HG03521 (cell line): Measurements from ENCODE around the gene NKD1.

Experiments
- ATAC-seq: cut with Tn5 transposase; IDR thresholded peaks from one replicate; pipeline ENCODE4 v1.9.1; 2021; ENCODE audit warnings: mild to moderate bottlenecking, moderate library complexity; ENCODE audit not compliant: unreplicated experiment

The NKD1 gene

DNA sequence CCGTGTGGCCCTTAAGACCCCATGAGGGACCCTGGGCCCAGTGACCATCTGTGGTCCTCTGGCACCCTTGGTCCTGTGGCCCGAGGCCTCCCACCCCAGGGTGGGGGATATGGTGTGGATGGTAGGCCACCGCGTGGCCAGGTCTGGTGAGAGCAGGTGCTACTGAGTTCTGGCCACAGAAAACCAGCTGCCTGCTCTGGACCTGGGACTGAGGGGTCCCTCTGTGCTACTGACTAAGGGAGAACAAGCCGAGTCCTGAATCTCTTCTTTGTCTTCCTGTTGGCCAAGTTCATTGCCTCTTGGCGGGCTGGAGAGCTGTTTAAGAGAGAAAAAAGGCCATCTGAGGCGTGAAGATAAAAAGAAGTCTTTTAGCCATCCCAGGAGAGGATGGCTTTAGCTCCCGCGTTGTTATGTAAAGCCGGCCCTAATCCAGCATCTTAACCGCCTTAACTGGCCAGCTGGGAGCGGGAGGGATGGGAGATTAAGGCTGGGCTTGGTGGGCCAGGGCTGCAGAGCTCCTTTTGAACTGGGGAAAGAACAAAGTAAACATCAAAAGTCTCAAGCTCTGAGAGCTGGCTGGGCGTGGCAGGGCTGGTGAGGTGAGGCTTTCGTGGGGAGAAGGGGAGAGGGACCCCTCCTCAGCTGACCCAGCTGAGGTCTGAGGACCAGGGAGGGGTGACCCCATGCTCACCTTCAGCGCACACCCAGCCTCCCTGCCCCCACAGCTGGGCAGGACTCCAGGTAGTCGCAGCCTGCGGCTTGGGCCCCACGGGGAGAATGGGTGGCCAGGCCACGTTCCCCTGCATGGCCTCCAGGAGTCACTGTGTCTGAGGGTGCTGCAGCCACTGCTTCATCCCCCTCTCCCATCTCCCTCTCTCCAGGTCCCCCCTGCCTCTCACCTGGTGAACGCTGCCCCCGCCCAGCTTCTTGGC is 62.4 kb downstream of the NKD1 start:
- no peak for ATAC-seq

GRCh38 chr16:50611332-50611934 is 63.2 kb downstream of the NKD1 start:
- ATAC-seq: no peak

DNA sequence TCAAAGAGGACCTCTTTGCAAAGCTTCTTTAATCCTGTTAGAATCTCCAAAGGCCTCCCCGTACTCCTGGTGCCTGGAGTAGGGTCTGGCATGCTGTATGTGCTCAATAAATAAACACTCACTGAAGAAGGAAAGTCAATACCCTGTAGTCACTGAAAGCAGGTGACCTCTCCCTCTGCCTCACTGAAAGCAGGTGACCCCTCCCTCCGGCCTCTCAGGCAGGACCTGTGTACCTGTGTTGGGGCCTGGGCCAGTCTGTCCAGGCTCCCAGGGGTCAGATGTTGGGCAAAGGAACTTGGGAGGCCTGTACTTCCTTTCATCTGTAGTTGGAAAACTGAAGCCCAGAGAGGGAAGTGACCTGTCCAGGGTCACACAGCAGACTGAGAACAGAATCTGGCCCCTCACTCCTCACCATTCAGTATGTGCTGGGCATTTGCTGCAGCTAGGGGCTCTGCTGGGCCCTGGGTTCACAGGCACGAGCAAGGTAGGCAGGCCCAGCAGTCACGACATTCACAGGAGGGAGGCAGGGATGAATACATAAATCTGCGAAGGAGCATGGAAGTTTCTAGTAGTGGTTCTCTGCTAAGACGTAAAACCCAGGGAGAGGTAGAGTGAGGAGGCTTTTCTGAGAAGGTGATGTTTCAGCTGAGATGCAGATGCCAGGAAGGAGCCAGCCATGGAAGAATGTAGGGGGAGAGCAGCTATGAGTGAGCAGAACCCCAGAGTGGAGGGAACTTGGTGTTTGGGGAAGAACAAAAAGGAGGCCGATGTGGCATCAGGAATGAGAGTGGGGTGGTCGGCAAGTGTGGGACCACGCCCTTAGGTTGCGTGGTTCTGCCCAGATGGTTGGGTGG is 64.0 kb downstream of the NKD1 start:
- no peak for ATAC-seq

- no peak for ATAC-seq
These were observed 64.6 kb downstream of the NKD1 start for GRCh38 chr16:50612849-50613198.

DNA sequence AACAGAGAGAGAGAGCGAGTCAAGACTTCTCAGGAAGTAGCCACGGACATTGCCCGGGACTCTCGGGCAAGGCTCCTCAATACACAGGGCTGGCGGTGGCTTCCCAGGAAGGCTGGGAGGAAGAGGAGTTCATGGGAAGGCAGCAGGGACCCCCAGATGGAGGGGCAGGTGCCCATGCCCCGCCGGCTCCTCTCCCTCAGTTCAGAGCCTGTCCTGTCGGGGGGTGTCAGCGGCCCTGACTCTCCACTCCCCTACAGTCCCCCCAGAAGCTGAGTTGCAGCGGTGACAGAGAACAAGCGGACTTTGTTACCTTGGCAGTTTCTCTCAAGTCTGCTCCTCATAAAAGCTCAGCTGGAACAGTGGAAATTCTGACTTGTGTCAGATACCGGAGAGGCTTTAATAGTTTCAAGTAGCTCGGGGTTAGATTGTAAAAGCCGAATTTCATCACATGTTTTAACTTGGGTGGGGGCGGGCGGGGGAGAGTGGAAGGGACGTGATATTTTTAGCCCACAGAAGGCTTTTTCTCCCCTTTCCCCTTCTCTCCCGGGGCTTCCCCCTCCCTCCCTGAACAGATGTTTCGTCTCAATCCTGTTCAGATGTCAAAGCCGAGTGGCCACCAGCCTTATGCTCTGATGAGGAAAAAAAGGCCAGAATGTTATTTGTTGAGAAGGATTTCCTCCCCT is 65.2 kb downstream of the NKD1 start:
- no peak for ATAC-seq

- no peak for ATAC-seq
These were observed 65.8 kb downstream of the NKD1 start for GRCh38 chr16:50613964-50614474.

- no peak for ATAC-seq
These were observed 66.9 kb downstream of the NKD1 start for GRCh38 chr16:50614955-50615724.

- ATAC-seq: no peak
These were observed 67.7 kb downstream of the NKD1 start for GRCh38 chr16:50615891-50616290.

GRCh38 chr16:50616386-50616785 is 68.2 kb downstream of the NKD1 start:
- ATAC-seq: no peak

- no peak for ATAC-seq
These were observed 68.9 kb downstream of the NKD1 start for GRCh38 chr16:50616883-50617645.

- no peak for ATAC-seq
These were observed 69.5 kb downstream of the NKD1 start for GRCh38 chr16:50617646-50618184.

DNA sequence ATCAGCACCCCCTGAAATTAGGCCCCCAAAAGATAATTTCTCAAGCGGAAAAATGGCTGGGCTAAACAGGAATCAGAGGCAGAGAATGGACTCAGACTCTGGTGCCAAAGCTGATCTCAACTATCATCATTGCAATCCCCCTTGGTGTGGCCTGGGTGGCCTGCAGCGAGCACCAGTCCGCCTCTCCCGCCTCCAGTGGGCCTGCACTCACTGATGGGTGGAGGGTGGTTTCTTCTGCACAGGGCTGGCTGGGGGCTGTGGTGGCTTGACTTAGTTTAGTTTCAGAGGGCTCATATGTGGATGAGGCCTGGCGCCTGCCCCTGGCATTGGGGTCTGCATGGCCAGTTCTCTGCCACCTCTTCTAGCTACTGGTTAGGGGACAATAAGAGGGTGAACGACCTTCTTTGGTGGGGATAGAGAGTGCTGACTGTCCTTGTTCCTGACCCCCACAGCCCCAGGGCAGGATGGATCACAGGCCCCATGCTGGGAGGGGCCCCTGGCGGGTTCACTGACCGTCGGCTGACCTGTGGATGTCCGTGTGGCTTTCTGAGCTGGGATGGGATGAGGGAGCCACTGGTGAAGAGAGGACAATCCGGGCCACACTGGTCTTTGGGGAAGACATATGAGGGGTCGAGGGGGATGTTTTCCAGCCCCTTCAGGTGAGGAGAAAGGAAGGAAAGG is 70.2 kb downstream of the NKD1 start:
- ATAC-seq: no peak

- ATAC-seq: no peak
These were observed 71.7 kb downstream of the NKD1 start for GRCh38 chr16:50619702-50620491.

DNA sequence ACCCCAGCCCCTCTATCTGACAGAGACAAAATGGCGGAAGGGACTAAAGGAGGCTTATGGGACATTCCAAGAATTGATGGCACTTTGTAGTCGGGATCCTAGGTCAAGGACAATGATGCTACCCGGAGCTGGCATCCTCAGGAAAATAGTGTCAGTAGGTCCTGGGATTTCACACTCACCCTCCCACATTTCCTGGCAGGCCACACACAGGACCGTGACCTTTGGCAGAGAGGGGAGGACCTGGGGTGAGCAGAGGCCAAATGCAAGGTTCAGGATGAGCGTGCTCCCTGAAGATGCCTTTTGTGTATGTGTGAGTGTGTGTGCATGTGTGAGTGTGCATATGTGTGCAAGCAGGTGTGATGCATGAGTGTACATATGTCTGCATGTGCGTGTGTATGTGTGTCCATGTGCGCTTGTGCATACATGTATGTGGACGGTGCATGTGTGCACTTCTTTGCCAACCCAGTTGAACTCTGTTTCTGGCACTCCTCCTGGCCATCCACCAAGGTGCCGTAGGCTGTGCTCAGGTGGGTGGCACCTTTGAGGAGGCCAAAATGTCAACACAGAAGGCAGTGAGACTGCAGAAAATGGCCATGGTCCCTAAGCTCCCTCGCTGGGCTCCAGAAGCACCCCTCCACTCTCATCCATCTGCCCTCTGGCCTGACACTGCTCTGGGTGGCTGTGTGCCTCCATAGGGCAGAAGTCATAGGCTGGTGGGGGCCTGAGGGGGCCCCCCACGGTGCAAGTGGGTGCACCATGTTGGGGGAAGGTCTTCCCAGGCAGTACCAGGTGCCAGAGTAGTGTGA is 72.7 kb downstream of the NKD1 start:
- ATAC-seq: no peak

GRCh38 chr16:50621452-50621792 is 73.2 kb downstream of the NKD1 start:
- no peak for ATAC-seq

DNA sequence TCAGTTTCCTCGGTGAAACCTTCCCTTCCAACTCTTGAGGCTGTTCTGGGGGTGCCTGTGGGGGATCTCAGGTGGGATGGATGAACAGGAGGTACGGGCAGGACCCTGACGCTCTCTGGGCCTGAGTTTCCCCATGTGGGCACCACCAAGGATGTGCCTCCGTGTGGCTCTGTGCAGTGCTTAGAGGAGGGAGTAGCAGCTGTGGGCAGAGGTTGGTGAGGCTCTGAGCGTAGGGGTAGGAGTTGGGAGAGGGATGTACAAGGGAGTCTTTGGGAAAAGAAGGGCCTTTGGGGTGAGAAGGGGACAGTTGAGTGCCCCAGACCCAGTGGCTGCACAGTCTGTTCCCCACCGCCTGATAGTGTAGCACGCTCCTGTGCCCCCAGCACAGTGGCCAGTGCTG is 73.8 kb downstream of the NKD1 start:
- ATAC-seq: no peak
